KMS-11 (cell line): ENCODE results near the gene PPFIA1.

Experiments
- H2AFZ ChIP-seq: fragments of 200-600 bp; sonication (generic); 2 replicates; pipeline ENCODE4 v1.6.1; 2016; ENCODE audit warnings: antibody characterized with exemption, mixed run types, low read depth
- H3K27ac ChIP-seq: fragments of 200-600 bp; sonication (generic); 2 replicates; pipeline ENCODE4 v1.6.1; 2016; ENCODE audit warnings: mild to moderate bottlenecking, mixed run types
- H3K27me3 ChIP-seq: fragments of 200-600 bp; sonication (generic); 2 replicates; pipeline ENCODE4 v1.6.1; 2017; ENCODE audit warnings: mild to moderate bottlenecking, low read depth, mixed run types, moderate library complexity; ENCODE audit not compliant: insufficient read depth
- H3K36me3 ChIP-seq: fragments of 200-600 bp; sonication (generic); 2 replicates; pipeline ENCODE4 v1.6.1; 2017; ENCODE audit warnings: mild to moderate bottlenecking, mixed run types; ENCODE audit not compliant: insufficient read depth
- H3K4me1 ChIP-seq: fragments of 200-600 bp; sonication (generic); 2 replicates; pipeline ENCODE4 v1.6.1; 2016; ENCODE audit warnings: mild to moderate bottlenecking, low read depth, mixed run types; ENCODE audit not compliant: poor library complexity, severe bottlenecking
- H3K4me2 ChIP-seq: fragments of 200-600 bp; sonication (generic); 2 replicates; pipeline ENCODE4 v1.7.0; 2016; ENCODE audit warnings: mild to moderate bottlenecking, mixed run types
- H3K4me3 ChIP-seq: fragments of 200-600 bp; sonication (generic); IDR thresholded peaks from 2 replicates; pipeline ENCODE4 v1.6.1; 2017; ENCODE audit warnings: low read depth, low read length, mixed read lengths; ENCODE audit not compliant: insufficient read depth
- H3K79me2 ChIP-seq: fragments of 200-600 bp; sonication (generic); 2 replicates; pipeline ENCODE4 v1.6.1; 2016; ENCODE audit warnings: low read depth, mixed run types; ENCODE audit not compliant: insufficient read depth
- H3K9ac ChIP-seq: fragments of 200-600 bp; sonication (generic); 2 replicates; pipeline ENCODE4 v1.6.1; 2016; ENCODE audit warnings: mild to moderate bottlenecking, mixed run types
- H4K20me1 ChIP-seq: fragments of 200-600 bp; sonication (generic); 2 replicates; pipeline ENCODE4 v1.6.1; 2016; ENCODE audit warnings: mild to moderate bottlenecking, mixed run types; ENCODE audit not compliant: insufficient read depth
- CTCF ChIP-seq: fragments of 200-600 bp; sonication (generic); conservative IDR thresholded peaks from 2 replicates; pipeline ENCODE4 v1.6.1; 2017; ENCODE audit warnings: low read depth, mild to moderate bottlenecking, antibody characterized with exemption, low read length, moderate library complexity, mixed read lengths

The PPFIA1 gene

GRCh38 chr11:70413151-70413550, 142.7 kb downstream of the PPFIA1 start:
- TF ChIP-seq CTCF, result no peak
- Histone ChIP-seq H4K20me1 (no peaks in the 10 kb centered on the region), H2AFZ (no peak overlapping the region), H3K27me3 (no peaks in the 10 kb centered on the region), H3K4me2 (no peak overlapping the region), H3K36me3 (no peaks in the 10 kb centered on the region), H3K79me2 (no peaks in the 10 kb centered on the region), H3K4me1 (no peaks in the 10 kb centered on the region), H3K27ac (no peak overlapping the region), H3K4me3 (no peak overlapping the region), H3K9ac (no peak overlapping the region)

- H3K27ac ChIP-seq, result no peak overlapping the region
- no peak for TF ChIP-seq CTCF
- H3K79me2 ChIP-seq, result no peaks in the 10 kb centered on the region
- H2AFZ ChIP-seq, result no peak overlapping the region
- H4K20me1 ChIP-seq, result no peaks in the 10 kb centered on the region
- H3K9ac ChIP-seq, result no peak overlapping the region
- H3K27me3 ChIP-seq, result no peaks in the 10 kb centered on the region
- no peaks in the 10 kb centered on the region for H3K4me1 ChIP-seq
- no peak overlapping the region for H3K4me3 ChIP-seq
- no peaks in the 10 kb centered on the region for H3K36me3 ChIP-seq
- H3K4me2 ChIP-seq, result no peak overlapping the region
These were observed 144.0 kb downstream of the PPFIA1 start for GRCh38 chr11:70414341-70415100.

GRCh38 chr11:70415191-70415590, 144.7 kb downstream of the PPFIA1 start:
- no peak overlapping the region for H3K4me3 ChIP-seq
- TF ChIP-seq CTCF, result no peak
- no peaks in the 10 kb centered on the region for H3K27me3 ChIP-seq
- H3K27ac ChIP-seq, result no peak overlapping the region
- no peaks in the 10 kb centered on the region for H4K20me1 ChIP-seq
- no peak overlapping the region for H2AFZ ChIP-seq
- H3K9ac ChIP-seq, result no peak overlapping the region
- no peaks in the 10 kb centered on the region for H3K79me2 ChIP-seq
- no peaks in the 10 kb centered on the region for H3K4me1 ChIP-seq
- no peak overlapping the region for H3K4me2 ChIP-seq
- no peaks in the 10 kb centered on the region for H3K36me3 ChIP-seq

GRCh38 chr11:70415642-70416395, 145.3 kb downstream of the PPFIA1 start:
- Histone ChIP-seq H3K36me3 (no peaks in the 10 kb centered on the region), H3K4me3 (no peak overlapping the region), H3K27ac (no peak overlapping the region), H3K4me1 (no peaks in the 10 kb centered on the region), H3K27me3 (no peaks in the 10 kb centered on the region), H4K20me1 (no peaks in the 10 kb centered on the region), H3K9ac (no peak overlapping the region), H2AFZ (no peak overlapping the region), H3K79me2 (no peaks in the 10 kb centered on the region), H3K4me2 (no peak overlapping the region)
- no peak for TF ChIP-seq CTCF
